ENCODE measurements around the gene FOXJ1. TPM values are rescaled to one million over a fixed set of nuclear protein-coding genes. Genes with fewer than 3 reads are reported as not detected.

Gene FOXJ1
- total and polyA plus RNA-seq, 2 of the 13 experiments (the other 11 are each of a cell fraction or from before 2014, with no cell fraction given) = 0.98 to 1.6 TPM

- peak; percentile 94 for TF ChIP-seq TFDP2 (CRISPR knock-in tag; IDR thresholded peaks at IDR 0.05)
- peak; percentile 61; the same call in 1 of the 2 replicates for TF ChIP-seq ZNF281 (CRISPR knock-in tag; IDR thresholded peaks at IDR 0.05; ENCODE audit: borderline replicate concordance)
- peak; percentile 27; the same call in 1 of the 2 replicates for TF ChIP-seq RNF2 (conservative IDR thresholded peaks at IDR 0.05; ENCODE audit: low read depth)
- peak; percentile 4; the same call in 1 of the 2 replicates for TF ChIP-seq PITX1 (CRISPR knock-in tag; IDR thresholded peaks at IDR 0.05)
- TF ChIP-seq ZNF546 (CRISPR knock-in tag; conservative IDR thresholded peaks at IDR 0.05) = peak; percentile 75; the same call in 1 of the 2 replicates
- no peak for TF ChIP-seq POLR2A (IDR thresholded peaks at IDR 0.05; ENCODE audit: insufficient read depth in 1 of 2, low read depth in 2 of 2, low read length in 2 of 2)
- no peak for TF ChIP-seq RBAK (CRISPR knock-in tag; IDR thresholded peaks at IDR 0.05)
- no peak for TF ChIP-seq FIP1L1 (IDR thresholded peaks at IDR 0.05; ENCODE audit: borderline replicate concordance, insufficient read depth, low read depth, low read length)
- peak; percentile 58; the same call in 1 of the 2 replicates for TF ChIP-seq ZNF614 (CRISPR knock-in tag; IDR thresholded peaks at IDR 0.05; ENCODE audit: borderline replicate concordance)
- no peak for TF ChIP-seq ZNF10 (CRISPR knock-in tag; IDR thresholded peaks at IDR 0.05; ENCODE audit: borderline replicate concordance, low read depth)
- no peak for TF ChIP-seq ZBTB20 (CRISPR knock-in tag; IDR thresholded peaks at IDR 0.05; ENCODE audit: borderline replicate concordance, low read depth)
- no peak for TF ChIP-seq ZNF572 (CRISPR knock-in tag; IDR thresholded peaks at IDR 0.05)
- TF ChIP-seq POLR2AphosphoS2 (IDR thresholded peaks at IDR 0.05; ENCODE audit: low read depth, low read length) = no peak
- no peak; the same call in 1 of the 2 replicates for TF ChIP-seq ZNF343 (CRISPR knock-in tag; IDR thresholded peaks at IDR 0.05)
- TF ChIP-seq REST (IDR thresholded peaks at IDR 0.05; ENCODE audit: borderline replicate concordance in 1 of 2, low read depth in 1 of 2, low read length in 2 of 2) = no peak
- no peak for TF ChIP-seq E2F2 (CRISPR knock-in tag; IDR thresholded peaks at IDR 0.05; ENCODE audit: borderline replicate concordance)
- no peak for TF ChIP-seq SNRNP70 (IDR thresholded peaks at IDR 0.05; ENCODE audit: low read depth, low read length)
These were observed at the start of gene FOXJ1 (continued) for GRCh38 chr17:76141212-76142038.
